Thyroid gland (tissue), 4 donors: ENCODE results near the gene DHH. TPM values are rescaled to one million over a fixed set of nuclear protein-coding genes. Genes with fewer than 3 reads are reported as not detected.
A peak's percentile ranks its signal among the peaks of the same experiment; 100 is the strongest.

Experiments used
- DNase-seq, 2 donors: peaks; one replicate each; pipeline ENCODE4 v3.0.0-alpha.2; 2019
- H3K27ac ChIP-seq, 3 donors: fragments of 200-600 bp; sonication (generic); 1 replicate in 2 of 3; 2 replicates in 1 of 3; pipeline ENCODE4 v1.5.1; 2016 to 2019; ENCODE audit warnings: mild to moderate bottlenecking in 1 of 3, moderate library complexity in 1 of 3
- H3K27me3 ChIP-seq: fragments of 200-600 bp; sonication (generic); one replicate; pipeline ENCODE4 v1.5.1; 2019
- H3K36me3 ChIP-seq, 2 donors: fragments of 200-600 bp; sonication (generic); one replicate each; pipeline ENCODE4 v1.5.1; 2016 to 2019
- H3K4me1 ChIP-seq, 2 donors: fragments of 200-600 bp; sonication (generic); one replicate each; pipeline ENCODE4 v1.5.1; 2017 to 2019
- H3K4me3 ChIP-seq, 3 donors: fragments of 200-600 bp; sonication (generic); replicated peaks in 1 of 3; 1 replicate in 2 of 3; 2 replicates in 1 of 3; pipeline ENCODE4 v1.5.1; 2016; ENCODE audit warnings: mild to moderate bottlenecking in 1 of 3
- H3K9me3 ChIP-seq: fragments of 200-600 bp; sonication (generic); one replicate; pipeline ENCODE4 v1.5.1; 2017
- POLR2A ChIP-seq, 2 donors: fragments of 450-650 bp; IDR thresholded peaks; one replicate each; pipeline ENCODE4 v1.6.1; 2017; ENCODE audit warnings: antibody characterized with exemption in 2 of 2, mild to moderate bottlenecking in 2 of 2, moderate library complexity in 1 of 2
- WGBS, 2 donors: methylation state at CpG; one replicate each; pipeline ENCODE4 v1.1.5; 2017; 5-methylcytosine and 5-hydroxymethylcytosine counted together
- intact Hi-C: fragments of 100-400 bp; cut with DNase I; formaldehyde crosslinking; loops from one replicate; pipeline ENCODE4 v1.15.1; 2023
- total RNA-seq, 4 donors: library from RNA; depleted of rRNA; stranded (reverse); fragments of >200 nt; gene quantifications; one replicate each; pipeline ENCODE4 v1.2.3, GENCODE V29; 2016
- TF ChIP-seq, protein P1 (sequence below), 6 experiments: fragments of 200-600 bp in 3 of 6; fragments of 450-650 bp in 3 of 6; sonication (generic) in 3 of 6; IDR thresholded peaks; one replicate each; pipeline ENCODE4 v1.5.1; 2016 to 2019; ENCODE audit warnings: antibody characterized with exemption in 6 of 6, mild to moderate bottlenecking in 2 of 6, inconsistent platforms in 1 of 6, moderate library complexity in 1 of 6

Gene DHH
- total RNA-seq, 4 donors from 2014 or later: 0.17 to 0.94 (median 0.44) TPM

DNA sequence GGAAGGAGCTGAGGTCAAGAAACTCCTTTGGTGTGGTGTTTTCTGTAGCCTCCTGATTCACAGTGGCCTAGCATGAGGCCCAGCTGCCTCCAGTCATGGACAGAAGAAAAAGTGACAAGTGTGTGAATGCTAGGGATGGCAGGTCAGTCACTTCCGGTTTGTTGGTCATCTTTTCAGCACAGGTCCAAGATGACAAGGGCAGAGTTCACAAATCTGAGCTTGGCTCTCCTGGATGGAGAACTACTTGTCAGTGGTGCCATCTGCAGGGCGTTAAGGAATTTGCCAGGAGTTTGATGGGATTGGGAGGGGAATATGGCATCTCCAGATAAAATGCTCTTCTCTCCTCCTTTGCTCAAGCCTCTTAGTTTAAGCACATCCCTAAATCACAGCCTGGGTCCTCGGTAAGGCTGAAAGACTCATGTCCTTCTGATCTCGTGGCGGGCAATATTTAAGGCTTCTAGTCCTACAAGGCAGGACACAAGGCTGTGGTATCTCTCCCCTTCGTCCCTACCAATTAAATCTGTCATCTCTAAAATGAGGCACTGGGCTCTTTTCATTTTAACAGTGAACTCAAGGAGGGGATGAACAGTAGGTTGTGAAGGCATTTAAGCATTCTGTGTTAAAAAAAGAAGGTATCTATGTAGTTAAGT, 26.6 kb upstream of the DHH start:
- no peak for TF ChIP-seq POLR2A (IDR thresholded peaks at IDR 0.05)
- TF ChIP-seq, protein P1, sequence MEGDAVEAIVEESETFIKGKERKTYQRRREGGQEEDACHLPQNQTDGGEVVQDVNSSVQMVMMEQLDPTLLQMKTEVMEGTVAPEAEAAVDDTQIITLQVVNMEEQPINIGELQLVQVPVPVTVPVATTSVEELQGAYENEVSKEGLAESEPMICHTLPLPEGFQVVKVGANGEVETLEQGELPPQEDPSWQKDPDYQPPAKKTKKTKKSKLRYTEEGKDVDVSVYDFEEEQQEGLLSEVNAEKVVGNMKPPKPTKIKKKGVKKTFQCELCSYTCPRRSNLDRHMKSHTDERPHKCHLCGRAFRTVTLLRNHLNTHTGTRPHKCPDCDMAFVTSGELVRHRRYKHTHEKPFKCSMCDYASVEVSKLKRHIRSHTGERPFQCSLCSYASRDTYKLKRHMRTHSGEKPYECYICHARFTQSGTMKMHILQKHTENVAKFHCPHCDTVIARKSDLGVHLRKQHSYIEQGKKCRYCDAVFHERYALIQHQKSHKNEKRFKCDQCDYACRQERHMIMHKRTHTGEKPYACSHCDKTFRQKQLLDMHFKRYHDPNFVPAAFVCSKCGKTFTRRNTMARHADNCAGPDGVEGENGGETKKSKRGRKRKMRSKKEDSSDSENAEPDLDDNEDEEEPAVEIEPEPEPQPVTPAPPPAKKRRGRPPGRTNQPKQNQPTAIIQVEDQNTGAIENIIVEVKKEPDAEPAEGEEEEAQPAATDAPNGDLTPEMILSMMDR (IDR thresholded peaks at IDR 0.05): peak in 5 of 6 experiments; percentile 20 to 60 (median 57)
- no peak overlapping the region for H3K4me3 ChIP-seq
- no peaks in the 10 kb centered on the region for H3K27me3 ChIP-seq
- WGBS, 2 donors: 27 to 33% methylated on average over 6 of the region's 6 CpGs
- H3K4me1 ChIP-seq: no peaks in the 10 kb centered on the region
- intact Hi-C loops: loop anchor here (5.0 kb wide), 1 partner anchor 34 kb away; no protein-coding TSS in a partner anchor
- no peak overlapping the region for H3K27ac ChIP-seq
- H3K9me3 ChIP-seq: no peaks in the 10 kb centered on the region
- H3K36me3 ChIP-seq: no peaks in the 10 kb centered on the region
- DNase-seq: peak; percentile 43 to 54

DNA sequence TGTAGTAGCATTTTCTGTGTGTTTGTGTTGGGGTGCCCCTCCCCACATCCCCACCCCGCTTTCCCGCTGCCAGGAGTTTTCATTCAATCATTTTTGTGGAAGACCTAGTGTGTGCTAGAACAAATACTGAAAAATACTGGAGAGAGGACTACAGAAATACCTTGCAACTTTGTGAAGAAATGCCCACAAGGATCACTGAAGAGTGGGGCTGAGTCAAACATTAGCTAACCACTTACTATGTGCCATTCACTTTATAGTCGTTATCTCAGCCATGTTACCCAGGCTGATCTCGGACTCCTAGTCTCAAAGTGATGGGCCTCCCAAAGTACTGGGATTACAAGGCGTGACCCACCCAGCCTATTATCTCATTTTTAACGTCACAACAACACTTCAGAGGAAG, 16.6 kb upstream of the DHH start:
- H3K27ac ChIP-seq: peak overlapping the region; percentile 92 to 98 (median 96)
- peak overlapping the region in 1 of 3 donors; percentile 92 for H3K4me3 ChIP-seq
- peaks cover 20 to 31% of the 10 kb centered on the region in 2 donors for H3K4me1 ChIP-seq
- no peak for DNase-seq
- intact Hi-C loops: loop anchor here (5.0 kb wide), 1 partner anchor 44 kb away; the partner anchor contains the start of gene RHEBL1
- H3K27me3 ChIP-seq: no peaks in the 10 kb centered on the region
- H3K9me3 ChIP-seq: no peaks in the 10 kb centered on the region
- no peaks in the 10 kb centered on the region for H3K36me3 ChIP-seq
- TF ChIP-seq POLR2A (IDR thresholded peaks at IDR 0.05): no peak
- TF ChIP-seq, protein P1 (IDR thresholded peaks at IDR 0.05): no peak
- WGBS, 2 donors: 50 to 60% methylated on average over 6 of the region's 6 CpGs

DNA sequence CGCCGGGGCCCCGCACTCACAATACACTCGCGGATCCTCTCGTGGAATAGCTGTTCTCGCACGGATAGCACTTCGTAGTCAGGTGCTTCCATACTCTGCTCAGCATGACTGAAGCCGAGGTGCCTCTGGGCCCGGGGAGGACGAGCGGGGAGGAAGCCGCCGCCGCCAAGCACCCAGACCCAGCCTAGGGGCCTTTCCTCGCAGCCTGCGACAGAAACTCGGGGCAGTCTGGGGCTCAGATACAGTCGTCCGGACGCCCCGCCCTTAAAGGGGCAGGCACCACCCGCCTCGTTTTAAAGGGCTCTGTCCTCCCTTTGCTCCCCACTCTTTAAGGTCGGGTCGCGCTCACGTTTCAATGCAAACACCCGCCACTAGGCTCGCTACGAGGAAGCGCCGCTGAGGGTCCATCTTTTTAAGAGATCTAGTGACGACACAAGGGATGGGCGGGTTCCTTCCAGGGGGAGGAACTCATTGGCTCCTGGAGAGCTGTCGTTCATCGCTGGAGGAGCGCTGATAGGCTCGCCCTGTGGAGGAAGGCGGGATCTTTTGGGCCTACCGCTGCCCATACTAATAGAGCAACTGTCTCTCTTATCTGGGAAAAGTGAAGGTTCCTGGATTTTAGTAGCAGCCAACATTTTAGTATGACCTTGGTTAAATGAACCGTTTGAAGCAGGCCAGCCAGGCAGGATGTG, 16.0 kb upstream of the DHH start, which contains the start of gene LMBR1L:
Gene LMBR1L (minus strand): TSS at position 384 of the 692 bp plus-strand sequence. CDS start 292 bp downstream, at position 92.
- Histone ChIP-seq H3K27me3 (no peaks in the 10 kb centered on the region), H3K4me3 (peak within 1 kb of the TSS; percentile 44 to 92 (median 87)), H3K4me1 (peaks cover 20 to 37% of the 10 kb centered on the region in 2 donors), H3K9me3 (no peaks in the 10 kb centered on the region), H3K27ac (peak within 1 kb of the TSS; percentile 92 to 98 (median 96)), H3K36me3 (no peaks in the 10 kb centered on the region)
- WGBS, 2 donors: 0% methylated on average over 13 to 28 of the region's 43 CpGs
- TF ChIP-seq, protein P1 (IDR thresholded peaks at IDR 0.05): peak in 5 of 6 experiments; percentile 11 to 67 (median 56)
- TF ChIP-seq POLR2A (IDR thresholded peaks at IDR 0.05): peak in 1 of 2 donors; percentile 94
- intact Hi-C loops: loop anchor here (5.0 kb wide), 1 partner anchor 43 kb away; the partner anchor contains the start of gene RHEBL1
- peak; percentile 97 for DNase-seq

DNA sequence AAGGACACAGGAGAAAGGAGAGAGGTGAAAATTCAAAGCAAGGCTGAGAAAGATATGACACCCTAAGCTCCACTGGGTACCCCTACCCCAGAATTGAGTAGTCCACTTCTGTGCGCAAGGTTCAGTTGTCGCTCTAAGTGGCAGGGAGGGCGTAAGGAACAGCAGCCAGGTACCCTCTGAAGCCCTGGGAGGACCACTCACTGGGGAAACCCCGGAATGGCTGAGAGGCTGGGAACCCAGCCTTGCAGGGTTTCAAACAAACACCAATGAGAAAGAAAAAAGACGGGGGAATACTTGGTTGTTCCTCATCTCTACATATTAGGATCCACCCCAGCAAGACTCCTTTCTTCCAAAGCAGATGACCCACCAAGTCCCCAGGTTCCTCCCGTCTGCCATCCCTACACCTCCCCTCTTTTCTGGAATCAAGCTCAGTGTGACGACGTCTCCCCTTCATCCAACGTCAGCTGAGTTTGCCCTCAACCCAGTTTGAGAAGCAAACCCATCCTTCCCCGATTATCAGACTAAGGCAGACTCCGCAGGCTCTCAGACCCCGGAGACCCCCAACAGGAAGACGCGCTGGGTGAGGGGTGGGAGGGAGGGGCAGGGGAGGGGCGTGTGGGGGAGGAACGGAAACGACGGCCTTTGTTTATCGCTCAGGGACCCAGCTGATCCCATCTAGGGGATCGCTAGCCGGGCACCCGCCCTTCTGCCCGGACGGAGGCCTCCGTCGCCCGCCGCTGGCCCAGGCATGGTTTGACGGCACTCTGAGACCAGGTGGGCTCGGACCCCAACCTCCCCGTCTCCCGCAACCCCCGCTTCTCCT, 15.3 kb upstream of the DHH start:
- TF ChIP-seq, protein P1 (IDR thresholded peaks at IDR 0.05): no peak
- TF ChIP-seq POLR2A (IDR thresholded peaks at IDR 0.05): no peak
- Histone ChIP-seq H3K27ac (peak overlapping the region; percentile 92 to 98 (median 96)), H3K4me1 (peaks cover 20 to 44% of the 10 kb centered on the region in 2 donors), H3K4me3 (peak overlapping the region; percentile 44 to 92 (median 87)), H3K27me3 (no peaks in the 10 kb centered on the region), H3K36me3 (no peaks in the 10 kb centered on the region), H3K9me3 (no peaks in the 10 kb centered on the region)
- intact Hi-C loops: loop anchor here (5.0 kb wide), 1 partner anchor 43 kb away; the partner anchor contains the start of gene RHEBL1
- DNase-seq: peak in 1 of 2 donors; percentile 23
- WGBS, 2 donors: 5 to 8% methylated on average over 16 to 20 of the region's 33 CpGs
